Erythroblast (primary cell): Measurements from ENCODE around the gene KCNJ11.

ENCODE experiments used
- GATA1 ChIP-seq: IDR thresholded peaks from 2 replicates; pipeline ENCODE4 v1.6.1; 2011; ENCODE audit warnings: low read depth, mild to moderate bottlenecking, control low read depth, low read length, moderate library complexity
- POLR2A ChIP-seq: IDR thresholded peaks from 2 replicates; pipeline ENCODE4 v1.6.1; 2011; ENCODE audit warnings: mild to moderate bottlenecking, low read length

- TF ChIP-seq POLR2A (no peak), GATA1 (no peak)
Observed at GRCh38 chr11:17389957-17390649, 1.6 kb upstream of the KCNJ11 start.
